Mesenchymal stem cell (in vitro differentiated cells and primary cell): ENCODE measurements around the gene PRKCZ.

Experiments
- DNase-seq: peaks from one replicate; pipeline ENCODE4 v3.0.0-alpha.2; 2013
- H2AFZ ChIP-seq: one replicate; pipeline ENCODE4 v1.6.1; 2013; ENCODE audit warnings: low read depth, mild to moderate bottlenecking, control low read depth, inconsistent platforms, low read length, moderate library complexity
- H2AK5ac ChIP-seq: 2 replicates; pipeline ENCODE4 v1.6.1; 2013; ENCODE audit warnings: low read length, moderate library complexity, mild to moderate bottlenecking, inconsistent platforms; ENCODE audit not compliant: severe bottlenecking
- H2BK120ac ChIP-seq: one replicate; pipeline ENCODE4 v1.6.1; 2013; ENCODE audit warnings: low read depth, mild to moderate bottlenecking, inconsistent platforms, low read length, moderate library complexity
- H2BK12ac ChIP-seq, 2 experiments: one replicate each; pipeline ENCODE4 v1.6.1; 2013; ENCODE audit warnings: inconsistent platforms in 2 of 2, low read length in 2 of 2, mild to moderate bottlenecking in 2 of 2, moderate library complexity in 2 of 2, control low read depth in 1 of 2
- H2BK15ac ChIP-seq: one replicate; pipeline ENCODE4 v1.6.1; 2013; ENCODE audit warnings: mild to moderate bottlenecking, low read depth, inconsistent platforms; ENCODE audit not compliant: poor library complexity, severe bottlenecking
- H2BK5ac ChIP-seq: 2 replicates; pipeline ENCODE4 v1.6.1; 2013; ENCODE audit warnings: low read depth, mild to moderate bottlenecking, low read length, control low read depth, inconsistent platforms; ENCODE audit not compliant: poor library complexity, severe bottlenecking
- H3K14ac ChIP-seq, 2 experiments: one replicate each; pipeline ENCODE4 v1.6.1; 2013; ENCODE audit warnings: inconsistent platforms in 2 of 2, low read length in 2 of 2, control low read depth in 1 of 2, mild to moderate bottlenecking in 1 of 2, moderate library complexity in 1 of 2
- H3K18ac ChIP-seq, 2 experiments: one replicate each; pipeline ENCODE4 v1.6.1; 2013; ENCODE audit warnings: inconsistent platforms in 2 of 2, low read length in 2 of 2, control low read depth in 1 of 2, low read depth in 1 of 2, mild to moderate bottlenecking in 1 of 2
- H3K23ac ChIP-seq, 2 experiments: one replicate each; pipeline ENCODE4 v1.6.1; 2013; ENCODE audit warnings: inconsistent platforms in 2 of 2, low read length in 2 of 2, mild to moderate bottlenecking in 2 of 2, moderate library complexity in 2 of 2, control low read depth in 1 of 2
- H3K27ac ChIP-seq: 2 replicates; pipeline ENCODE4 v1.5.1; 2013; ENCODE audit warnings: mild to moderate bottlenecking, moderate library complexity, low read length, control low read depth, inconsistent platforms; ENCODE audit not compliant: poor library complexity, severe bottlenecking
- H3K27me3 ChIP-seq, 2 experiments: 2 replicates each; pipeline versions ENCODE4 v1.6.1 to v1.7.0; 2013; ENCODE audit warnings: low read length in 2 of 2, mild to moderate bottlenecking in 2 of 2, moderate library complexity in 2 of 2, control low read depth in 1 of 2, inconsistent platforms in 1 of 2; ENCODE audit not compliant: control insufficient read depth in 1 of 2, insufficient read depth in 1 of 2
- H3K36me3 ChIP-seq, 2 experiments: 2 replicates each; pipeline versions ENCODE4 v1.6.1 to v1.7.0; 2013; ENCODE audit warnings: low read length in 2 of 2, control low read depth in 1 of 2, inconsistent platforms in 1 of 2, low read depth in 1 of 2, mild to moderate bottlenecking in 1 of 2; ENCODE audit not compliant: insufficient read depth in 2 of 2, control insufficient read depth in 1 of 2
- H3K4ac ChIP-seq, 2 experiments: one replicate each; pipeline ENCODE4 v1.6.1; 2013; ENCODE audit warnings: inconsistent platforms in 2 of 2, low read length in 2 of 2, mild to moderate bottlenecking in 2 of 2, moderate library complexity in 2 of 2, control low read depth in 1 of 2, low read depth in 1 of 2
- H3K4me1 ChIP-seq: 2 replicates; pipeline ENCODE4 v1.6.1; 2013; ENCODE audit warnings: low read depth, low read length, control low read depth; ENCODE audit not compliant: control insufficient read depth, insufficient read depth
- H3K4me2 ChIP-seq: 2 replicates; pipeline ENCODE4 v1.6.1; 2013; ENCODE audit warnings: low read length, mild to moderate bottlenecking, inconsistent platforms; ENCODE audit not compliant: poor library complexity, severe bottlenecking
- H3K4me3 ChIP-seq, 2 experiments: 2 replicates each; pipeline versions ENCODE4 v1.5.1 to v1.7.0; 2013; ENCODE audit warnings: low read length in 2 of 2, mild to moderate bottlenecking in 2 of 2, control low read depth in 1 of 2, low read depth in 1 of 2; ENCODE audit not compliant: insufficient read depth in 1 of 2
- H3K79me1 ChIP-seq: replicated peaks from 2 replicates; pipeline ENCODE4 v1.6.1; 2013; ENCODE audit warnings: mild to moderate bottlenecking, control low read depth, low read length, inconsistent platforms; ENCODE audit not compliant: poor library complexity, severe bottlenecking
- H3K9ac ChIP-seq: 2 replicates; pipeline ENCODE4 v1.7.0; 2013; ENCODE audit warnings: mild to moderate bottlenecking, low read length, moderate library complexity
- H3K9me3 ChIP-seq: 2 replicates; pipeline ENCODE4 v1.7.0; 2013; ENCODE audit warnings: mild to moderate bottlenecking, low read length; ENCODE audit not compliant: control insufficient read depth
- H4K8ac ChIP-seq: one replicate; pipeline ENCODE4 v1.6.1; 2013; ENCODE audit warnings: inconsistent platforms, mild to moderate bottlenecking, low read length, moderate library complexity
- H4K91ac ChIP-seq: one replicate; pipeline ENCODE4 v1.6.1; 2013; ENCODE audit warnings: mild to moderate bottlenecking, low read length, inconsistent platforms
- whole genome bisulfite sequencing: methylation state at CpG from one replicate; pipeline ENCODE4 v1.1.7; 2013; ENCODE audit warnings: mixed read lengths; 5-methylcytosine and 5-hydroxymethylcytosine counted together

PRKCZ gene

DNA sequence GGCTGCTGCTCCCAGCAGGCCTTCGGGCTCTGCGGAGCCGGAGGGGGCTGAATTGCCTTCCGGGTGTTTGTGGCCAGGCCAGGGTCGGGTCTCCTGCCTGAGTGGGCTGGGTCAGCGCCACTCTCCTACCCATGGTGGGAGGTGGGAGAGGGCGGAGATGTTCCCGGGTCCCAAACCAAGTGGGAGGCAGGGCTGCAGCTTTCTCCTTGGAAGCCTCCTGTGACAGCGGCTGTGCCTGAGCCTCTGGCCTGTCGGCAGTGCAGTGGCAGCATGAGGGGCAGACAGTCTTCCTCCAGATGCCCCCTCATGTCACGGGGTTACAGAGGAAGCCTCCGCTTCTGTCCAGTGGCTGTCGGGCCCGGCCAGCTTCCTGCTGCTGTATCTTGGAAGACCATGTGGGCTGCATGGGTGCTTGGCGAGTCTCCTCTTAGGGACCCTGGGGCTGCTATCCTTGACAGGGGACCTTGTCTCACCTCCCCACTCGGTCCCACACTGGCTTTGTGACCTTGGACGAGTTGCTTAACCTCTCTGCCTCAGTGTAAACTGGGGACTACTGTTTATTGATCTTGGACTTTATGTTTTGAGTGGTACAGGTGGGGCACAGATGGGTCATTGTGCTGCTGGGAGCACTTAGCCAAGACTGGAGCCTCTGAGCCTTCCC lies 182.2 kb downstream of the PRKCZ start:
- Histone ChIP-seq H2BK5ac (no peak overlapping the region), H2AK5ac (peak overlapping the region; percentile 15), H3K23ac (peak overlapping the region in 1 of 2 experiments; percentile 48), H3K27ac (peak overlapping the region; percentile 52), H2BK12ac (no peak overlapping the region), H3K9ac (peak overlapping the region; percentile 94), H4K8ac (no peak overlapping the region), H3K36me3 (peaks cover 0 to 33% of the 10 kb centered on the region in 2 experiments), H3K4me2 (peak overlapping the region; percentile 92), H2BK120ac (peak overlapping the region; percentile 22), H3K4me3 (peak overlapping the region; percentile 40 to 92), H3K18ac (peak overlapping the region; percentile 48 to 63), H3K14ac (peak overlapping the region in 1 of 2 experiments; percentile 63), H3K79me1 (no peaks in the 10 kb centered on the region), H2BK15ac (no peak overlapping the region), H3K9me3 (no peaks in the 10 kb centered on the region), H4K91ac (peak overlapping the region; percentile 25), H2AFZ (no peak overlapping the region), H3K4ac (no peak overlapping the region), H3K4me1 (peaks cover 61% of the 10 kb centered on the region), H3K27me3 (no peaks in the 10 kb centered on the region)
- no peak for DNase-seq
- 79% methylated on average over 17 of the region's 17 CpGs for WGBS

DNA sequence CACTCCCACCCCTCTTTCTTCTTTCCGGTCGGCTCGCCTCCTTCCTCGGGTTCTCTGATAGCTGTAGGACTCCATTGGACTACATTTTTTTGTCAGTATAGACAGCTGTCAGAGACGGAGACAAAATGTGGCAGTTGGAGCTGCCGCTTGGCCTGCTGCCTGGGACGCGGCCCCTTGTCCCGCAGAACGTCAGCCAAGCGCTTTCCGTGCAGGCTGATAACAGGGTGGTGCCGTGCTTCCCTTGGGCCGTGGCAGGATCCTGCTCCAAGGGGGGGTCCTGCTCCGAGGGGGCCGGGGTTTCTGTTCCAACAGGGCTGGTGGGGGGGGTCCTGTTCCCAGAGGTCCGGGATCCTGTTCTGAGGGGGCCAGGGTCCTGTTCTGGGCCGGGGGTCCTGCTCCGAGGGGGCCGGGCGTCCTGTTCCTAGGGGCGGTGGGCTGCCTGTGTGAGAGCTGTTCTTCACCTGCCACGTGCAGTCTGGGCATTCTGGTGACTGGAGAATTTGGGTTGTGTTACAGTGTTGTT lies 182.8 kb downstream of the PRKCZ start:
- Histone ChIP-seq H3K9ac (peak overlapping the region; percentile 94), H3K4me1 (peaks cover 67% of the 10 kb centered on the region), H2BK120ac (no peak overlapping the region), H3K4ac (no peak overlapping the region), H4K91ac (no peak overlapping the region), H3K36me3 (peaks cover 0 to 37% of the 10 kb centered on the region in 2 experiments), H2BK5ac (no peak overlapping the region), H3K18ac (no peak overlapping the region), H3K4me3 (peak overlapping the region in 1 of 2 experiments; percentile 92), H3K23ac (no peak overlapping the region), H2AFZ (no peak overlapping the region), H4K8ac (no peak overlapping the region), H3K9me3 (no peaks in the 10 kb centered on the region), H3K4me2 (no peak overlapping the region), H2AK5ac (no peak overlapping the region), H3K79me1 (no peaks in the 10 kb centered on the region), H2BK15ac (no peak overlapping the region), H3K27me3 (no peaks in the 10 kb centered on the region), H3K27ac (no peak overlapping the region), H3K14ac (no peak overlapping the region), H2BK12ac (no peak overlapping the region)
- 77% methylated on average over 23 of the region's 23 CpGs for WGBS
- DNase-seq = peak; percentile 10

DNA sequence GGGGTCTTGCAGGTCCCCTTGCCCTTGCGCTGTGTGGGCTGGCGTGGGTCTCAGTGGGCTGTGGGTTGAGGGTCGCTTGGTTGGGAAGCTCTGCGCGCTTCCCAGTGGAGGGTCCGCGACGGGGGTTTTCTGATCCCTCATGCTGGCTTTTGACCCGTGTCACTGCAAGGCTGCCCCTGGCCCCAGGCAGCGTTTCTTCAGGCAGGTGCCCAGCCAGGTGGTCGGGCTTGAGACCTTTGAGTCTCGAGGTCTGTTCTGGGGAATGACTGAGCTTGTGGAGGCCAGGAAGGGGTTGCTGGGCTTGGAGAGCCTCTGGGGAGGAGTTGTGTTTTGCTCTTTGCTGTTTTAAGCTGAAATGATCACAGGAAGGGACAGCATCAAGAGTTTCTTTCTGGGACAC lies 183.3 kb downstream of the PRKCZ start:
- peak; percentile 31 for DNase-seq
- Histone ChIP-seq H3K18ac (peak overlapping the region in 1 of 2 experiments; percentile 79), H3K79me1 (no peaks in the 10 kb centered on the region), H3K27ac (no peak overlapping the region), H4K91ac (no peak overlapping the region), H2BK120ac (no peak overlapping the region), H4K8ac (no peak overlapping the region), H2BK12ac (no peak overlapping the region), H3K4me1 (peaks cover 71% of the 10 kb centered on the region), H3K9me3 (no peaks in the 10 kb centered on the region), H3K4me3 (peak overlapping the region in 1 of 2 experiments; percentile 92), H3K4ac (peak overlapping the region in 1 of 2 experiments; percentile 79), H2AK5ac (no peak overlapping the region), H3K4me2 (peak overlapping the region; percentile 65), H3K14ac (peak overlapping the region in 1 of 2 experiments; percentile 53), H3K27me3 (no peaks in the 10 kb centered on the region), H2BK5ac (no peak overlapping the region), H3K9ac (peak overlapping the region; percentile 94), H3K36me3 (peaks cover 0 to 42% of the 10 kb centered on the region in 2 experiments), H2BK15ac (no peak overlapping the region), H3K23ac (peak overlapping the region in 1 of 2 experiments; percentile 3), H2AFZ (no peak overlapping the region)
- whole genome bisulfite sequencing = 71% methylated on average over 12 of the region's 12 CpGs

DNA sequence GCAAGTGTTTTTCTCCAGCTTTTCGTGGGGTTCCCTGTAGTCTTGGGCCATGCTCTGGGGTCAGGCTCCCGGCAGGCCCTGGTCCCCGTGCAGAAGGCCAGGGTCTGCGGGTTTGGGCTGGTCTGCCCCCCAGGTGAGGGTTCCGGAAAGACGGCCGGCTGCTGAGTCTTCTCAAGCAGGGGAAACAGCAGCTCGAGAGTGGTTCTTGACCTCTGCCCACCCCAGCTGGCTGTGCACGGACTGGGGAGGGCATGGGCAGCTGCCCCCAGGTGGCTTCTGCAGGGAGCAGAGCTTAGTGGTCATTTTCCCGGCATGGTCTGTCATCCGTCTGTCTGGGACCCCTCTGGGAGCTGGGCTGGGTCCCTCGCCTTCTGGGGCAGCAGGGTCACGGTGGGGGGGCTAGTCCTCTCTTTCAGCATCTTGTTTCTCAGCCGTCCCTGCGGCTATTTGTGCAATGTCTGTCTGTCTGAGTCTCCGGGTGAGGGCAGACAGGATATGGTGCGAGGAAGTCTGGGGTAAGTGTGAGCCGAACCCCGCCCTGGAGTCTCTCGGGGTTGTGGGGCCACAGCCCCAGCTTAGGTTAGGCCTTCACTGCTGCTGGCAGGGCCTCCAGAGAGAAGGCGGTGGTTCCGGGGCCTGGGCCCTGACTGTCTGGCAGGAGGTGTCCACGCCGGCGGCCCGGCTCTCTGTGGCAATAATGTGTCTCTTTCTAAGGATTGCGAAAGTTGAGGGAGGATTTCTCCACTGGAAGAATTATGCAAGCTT lies 184.0 kb downstream of the PRKCZ start:
- peak; percentile 96 for DNase-seq
- Histone ChIP-seq H4K8ac (peak overlapping the region; percentile 45), H2AK5ac (no peak overlapping the region), H4K91ac (peak overlapping the region; percentile 25), H3K9me3 (no peaks in the 10 kb centered on the region), H3K4ac (peak overlapping the region; percentile 46 to 79), H2BK15ac (peak overlapping the region; percentile 61), H3K4me2 (peak overlapping the region; percentile 65), H3K23ac (peak overlapping the region in 1 of 2 experiments; percentile 38), H3K18ac (peak overlapping the region; percentile 55 to 79), H3K36me3 (peaks cover 0 to 46% of the 10 kb centered on the region in 2 experiments), H3K14ac (peak overlapping the region in 1 of 2 experiments; percentile 78), H2AFZ (no peak overlapping the region), H3K9ac (peak overlapping the region; percentile 94), H3K4me3 (peak overlapping the region; percentile 12 to 92), H2BK5ac (peak overlapping the region; percentile 63), H3K27me3 (no peaks in the 10 kb centered on the region), H2BK120ac (peak overlapping the region; percentile 51), H3K27ac (peak overlapping the region; percentile 63), H3K4me1 (peaks cover 76% of the 10 kb centered on the region), H3K79me1 (no peaks in the 10 kb centered on the region), H2BK12ac (peak overlapping the region in 1 of 2 experiments; percentile 71)
- 24% methylated on average over 26 of the region's 27 CpGs for WGBS
